ENCODE measurements around the gene TCF12.

The TCF12 gene

DNA sequence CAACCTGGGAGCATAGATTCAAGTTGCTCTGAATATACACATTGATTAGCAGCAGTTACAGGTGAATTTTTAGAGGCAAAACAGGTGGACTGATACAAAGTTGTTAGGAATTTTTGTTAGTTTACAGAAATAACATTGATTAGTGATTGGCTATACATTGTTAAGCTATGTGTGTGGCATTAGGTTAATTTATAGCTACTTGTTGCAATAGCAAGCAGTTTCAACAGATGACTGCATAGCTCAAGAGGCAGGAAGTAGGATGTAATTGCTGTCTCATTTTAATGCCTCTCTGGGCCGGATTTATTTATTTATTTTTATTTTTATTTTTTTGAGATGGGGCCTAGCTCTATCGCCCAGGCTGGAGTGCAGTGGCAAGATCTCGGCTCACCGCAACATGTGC lies 99.7 kb downstream of the TCF12 start:
- no peak for DNase-seq (ENCODE audit: low read depth)

DNA sequence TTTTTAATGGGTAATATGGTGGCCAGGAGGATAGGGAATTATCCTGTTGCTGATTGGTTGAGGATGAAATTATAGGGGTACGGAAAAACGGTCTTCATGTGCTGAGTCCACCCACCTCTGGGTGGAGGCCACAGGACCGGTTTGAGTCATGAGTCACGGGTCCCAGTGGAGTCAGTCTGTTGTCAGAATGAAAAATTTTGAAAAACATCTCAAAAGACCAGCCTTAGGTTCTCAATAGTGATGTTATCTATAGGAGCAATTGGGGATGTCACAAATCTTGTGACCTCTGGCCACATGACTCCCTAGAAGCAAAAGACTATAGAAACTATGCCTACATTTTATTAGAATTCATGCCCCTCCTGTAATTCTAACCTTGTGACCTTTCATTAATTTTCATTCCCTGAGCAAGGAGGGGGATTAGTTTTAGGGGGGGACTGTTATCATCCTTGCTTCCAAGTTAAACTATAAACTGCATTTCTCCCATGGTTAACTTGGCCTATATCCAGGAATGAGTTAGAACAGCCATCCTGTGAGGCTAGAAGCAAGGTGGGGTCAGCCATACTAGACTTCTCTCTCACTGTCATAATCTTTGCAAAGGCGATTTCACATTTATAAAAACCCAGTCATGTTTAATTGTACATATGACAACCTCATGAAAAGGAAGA lies 101.2 kb downstream of the TCF12 start:
- DNase-seq (ENCODE audit: low read depth) = no peak

DNA sequence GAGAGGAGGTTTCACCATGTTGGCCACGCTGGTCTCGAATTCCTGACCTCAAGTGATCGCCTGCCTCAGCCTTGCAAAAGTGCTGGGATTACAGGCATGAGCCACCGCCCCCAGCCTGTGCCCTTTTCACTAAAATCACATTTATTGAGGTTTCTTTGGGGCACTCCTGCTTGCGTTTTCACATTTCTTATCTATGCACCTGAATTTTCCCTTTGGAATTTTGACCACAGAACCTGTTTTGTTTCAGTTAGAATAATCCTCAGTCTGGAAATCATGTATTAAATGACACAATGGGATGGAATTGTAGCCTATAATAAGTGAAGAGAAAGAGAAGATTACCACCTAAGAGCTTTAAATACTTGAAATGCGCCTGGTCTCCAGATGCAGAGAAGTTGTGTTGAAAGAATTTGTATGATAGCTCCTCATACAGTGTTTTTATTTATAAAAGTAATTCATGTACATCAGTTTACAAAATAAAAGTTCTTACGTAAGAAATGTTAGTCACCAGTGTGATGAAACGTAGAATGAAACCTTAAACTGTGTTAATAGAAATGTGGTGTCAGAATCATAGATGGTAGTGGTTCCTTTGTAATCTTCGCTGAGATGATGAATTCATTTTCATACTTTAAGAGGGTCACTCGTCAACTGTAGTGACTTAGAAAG lies 107.0 kb downstream of the TCF12 start:
- no peak for DNase-seq (ENCODE audit: low read depth)

DNA sequence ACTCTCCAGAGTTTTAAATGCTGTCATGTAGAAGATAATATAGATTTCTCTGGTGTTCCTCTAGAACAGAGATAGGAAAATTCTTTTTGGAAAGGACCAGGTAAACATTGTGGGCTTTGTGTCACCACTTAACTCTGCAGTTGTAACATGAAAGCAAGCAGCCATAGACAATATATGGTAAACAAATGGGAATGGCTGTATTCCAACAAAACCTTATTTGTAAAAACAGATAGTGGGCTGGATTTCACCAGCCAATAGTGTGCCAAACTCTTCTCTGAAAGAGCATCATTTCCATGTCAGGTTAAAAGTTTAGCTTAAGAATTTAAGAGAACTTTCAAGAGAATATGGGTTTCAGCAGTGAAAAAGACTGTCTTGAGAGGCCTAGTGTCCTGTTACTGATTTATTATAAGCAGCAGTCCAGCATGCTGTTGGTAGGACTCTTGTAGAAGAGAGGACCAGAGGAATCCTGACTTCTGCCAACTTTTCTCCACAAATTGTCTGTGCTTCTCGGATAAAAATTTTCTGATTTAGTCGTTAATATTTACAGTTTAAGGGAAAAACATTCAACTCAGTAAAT lies 107.7 kb downstream of the TCF12 start:
- no peak for DNase-seq (ENCODE audit: low read depth)

DNA sequence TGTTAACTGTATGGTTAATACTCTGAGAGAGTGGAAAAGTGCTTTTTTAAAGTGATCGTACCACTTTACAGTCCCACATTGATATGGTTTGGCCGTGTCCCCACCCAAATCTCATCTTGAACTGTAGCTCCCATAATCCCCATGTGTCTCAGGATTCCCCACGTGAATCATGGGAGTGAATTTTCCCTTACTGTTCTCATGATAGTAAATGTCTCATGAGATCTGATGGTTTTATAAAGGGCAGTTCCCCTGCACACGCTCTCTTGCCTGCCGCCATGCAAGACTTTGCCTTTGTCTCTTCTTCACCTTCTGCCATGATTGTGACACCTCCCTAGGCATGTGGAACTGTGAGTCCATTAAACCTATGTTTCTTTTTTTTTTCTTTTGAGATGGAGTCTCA lies 109.2 kb downstream of the TCF12 start:
- no peak for DNase-seq (ENCODE audit: low read depth)

DNA sequence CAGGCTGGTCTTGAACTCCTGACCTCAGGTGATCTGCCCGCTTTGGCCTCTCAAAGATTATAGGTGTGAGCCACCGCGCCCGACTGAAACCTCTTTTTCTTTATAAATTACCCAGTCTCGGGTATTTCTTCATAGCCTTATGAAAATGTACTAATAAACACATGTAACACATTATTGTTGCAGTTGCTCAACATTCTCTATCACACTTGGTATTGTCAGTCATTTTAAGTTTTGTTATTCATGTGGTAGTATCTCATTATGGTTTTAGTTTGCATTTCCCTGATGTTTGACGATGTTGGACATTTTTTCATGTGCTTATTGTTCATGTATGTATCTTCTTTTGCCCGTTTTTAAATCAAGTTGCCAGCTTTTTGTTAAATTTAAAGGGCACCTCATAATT lies 109.7 kb downstream of the TCF12 start:
- DNase-seq (ENCODE audit: low read depth) = no peak

DNA sequence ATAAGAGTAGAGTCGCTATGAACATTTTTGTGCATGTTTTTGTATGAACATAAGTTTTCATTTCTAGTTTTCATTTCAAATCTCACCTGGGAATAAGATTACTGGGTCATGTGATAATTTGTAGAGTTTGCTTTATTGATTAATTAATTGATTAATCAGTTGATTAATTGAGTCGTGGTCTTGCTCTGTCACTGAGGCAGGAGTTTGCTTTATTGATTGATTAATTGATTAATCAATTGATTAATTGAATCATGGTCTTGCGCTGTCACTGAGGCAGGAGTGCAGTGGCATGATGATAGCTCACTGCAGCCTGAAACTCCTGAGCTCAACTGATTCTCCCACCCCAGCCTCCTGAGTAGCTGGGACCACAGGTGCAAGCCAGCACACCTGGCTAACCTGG lies 111.6 kb downstream of the TCF12 start:
- no peak for DNase-seq (ENCODE audit: low read depth)

DNA sequence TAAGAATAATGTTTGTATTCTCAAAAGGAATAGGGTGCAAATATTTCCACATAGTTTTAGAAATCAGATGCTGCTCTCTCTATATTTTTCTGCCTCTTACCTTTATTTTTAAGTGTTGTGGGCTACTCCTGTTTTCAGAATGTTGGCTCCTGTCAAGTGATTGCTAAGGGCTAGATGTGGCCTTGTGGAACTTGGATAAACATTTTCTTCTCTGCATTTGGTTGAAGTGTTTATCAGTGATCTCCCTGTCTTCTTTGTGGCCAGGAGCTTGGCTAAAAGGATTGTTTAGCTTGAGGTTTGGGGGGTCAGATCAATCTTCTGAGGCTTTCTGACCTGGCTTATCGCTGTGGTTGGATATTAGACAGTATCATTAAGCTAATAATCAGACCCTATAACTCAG lies 112.6 kb downstream of the TCF12 start:
- no peak for DNase-seq (ENCODE audit: low read depth)

DNA sequence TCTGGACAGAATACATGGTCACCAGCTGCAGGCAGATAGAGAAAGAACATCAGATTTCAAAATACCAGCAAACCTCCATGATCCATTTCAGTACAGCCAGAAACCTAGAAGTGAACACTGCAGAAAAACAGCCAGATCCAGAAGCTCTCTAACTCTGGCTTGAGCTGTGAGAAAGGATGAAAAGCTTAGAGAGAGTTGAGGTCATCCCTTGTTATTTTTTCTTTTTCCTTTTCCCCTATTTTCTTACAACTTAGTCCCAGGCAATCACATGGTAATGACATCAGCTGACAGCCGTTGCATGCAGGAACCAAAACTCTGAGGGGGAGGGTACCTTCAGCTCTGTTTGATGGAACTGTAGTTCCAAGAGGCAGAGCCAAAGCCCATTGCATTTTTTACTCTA lies 113.2 kb downstream of the TCF12 start:
- DNase-seq (ENCODE audit: low read depth) = no peak

DNA sequence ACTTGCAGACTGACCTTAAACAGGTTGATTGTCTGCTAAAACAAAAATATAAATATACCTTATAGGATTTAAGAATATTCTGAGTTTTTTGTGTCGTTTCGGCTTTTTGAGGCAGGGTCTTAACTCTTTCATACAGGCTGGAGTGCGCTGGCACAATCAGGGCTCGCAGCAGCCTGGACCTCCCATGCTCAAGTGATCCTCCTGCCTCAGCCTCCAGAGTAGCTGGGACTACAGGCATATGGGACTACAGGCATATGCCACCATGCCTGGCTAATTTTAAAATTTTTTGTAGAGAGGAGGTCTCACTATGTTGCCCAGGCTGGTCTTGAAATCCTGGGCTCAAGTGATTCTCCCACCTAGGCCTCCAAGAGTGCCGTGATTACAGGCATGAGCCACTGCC lies 113.9 kb downstream of the TCF12 start:
- DNase-seq (ENCODE audit: low read depth) = no peak

DNA sequence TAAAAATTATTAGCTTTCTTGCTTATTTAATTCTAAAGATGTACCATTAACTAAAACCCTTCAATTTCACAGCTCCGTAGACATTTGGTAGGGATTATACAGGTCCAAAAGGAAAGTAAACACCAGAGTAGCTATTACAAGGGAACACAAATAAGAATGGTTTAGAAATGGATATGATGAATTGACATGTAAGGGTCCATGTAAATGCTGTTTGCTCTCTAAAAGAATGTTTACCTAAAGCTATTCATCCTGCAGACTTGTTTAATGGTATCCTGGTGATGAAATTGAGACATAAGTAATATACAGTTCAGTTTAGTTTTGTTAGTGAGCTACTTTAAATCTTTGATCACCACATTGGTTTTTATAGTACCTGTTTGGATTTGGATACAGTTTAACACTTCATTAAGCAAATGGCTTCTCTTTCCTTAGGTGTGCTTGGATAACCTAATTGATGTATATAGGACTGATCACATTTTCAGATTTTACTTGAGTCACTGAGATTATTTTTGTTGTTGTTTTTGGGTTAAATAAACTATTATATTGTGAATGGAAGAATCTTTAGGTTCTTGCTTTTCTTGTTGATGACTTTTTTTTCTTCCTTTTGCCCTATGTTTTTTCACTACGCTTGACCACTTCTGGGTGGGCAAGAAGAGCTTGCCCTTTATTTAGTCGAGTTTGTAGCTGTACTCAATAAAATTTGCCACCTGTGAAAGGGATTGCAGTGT lies 115.4 kb downstream of the TCF12 start:
- DNase-seq (ENCODE audit: low read depth) = no peak

DNA sequence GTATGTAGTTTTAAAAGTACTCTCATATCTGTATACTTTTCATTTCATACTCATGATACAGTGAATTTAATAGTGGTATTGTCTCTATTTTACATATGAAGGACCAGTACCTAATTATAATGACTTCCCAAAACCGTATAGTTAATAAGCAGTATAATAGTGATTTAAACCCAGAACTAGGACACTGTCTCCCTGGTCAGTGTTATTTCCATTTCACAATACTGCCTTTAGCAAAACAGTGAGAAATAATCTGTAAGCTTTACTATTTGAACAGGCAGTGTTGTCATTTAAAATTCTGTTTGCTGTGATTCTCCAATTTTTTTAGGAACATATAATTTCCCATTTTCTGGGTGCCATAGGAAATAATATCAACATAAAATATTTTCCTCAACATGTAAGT lies 116.2 kb downstream of the TCF12 start:
- no peak for DNase-seq (ENCODE audit: low read depth)

DNA sequence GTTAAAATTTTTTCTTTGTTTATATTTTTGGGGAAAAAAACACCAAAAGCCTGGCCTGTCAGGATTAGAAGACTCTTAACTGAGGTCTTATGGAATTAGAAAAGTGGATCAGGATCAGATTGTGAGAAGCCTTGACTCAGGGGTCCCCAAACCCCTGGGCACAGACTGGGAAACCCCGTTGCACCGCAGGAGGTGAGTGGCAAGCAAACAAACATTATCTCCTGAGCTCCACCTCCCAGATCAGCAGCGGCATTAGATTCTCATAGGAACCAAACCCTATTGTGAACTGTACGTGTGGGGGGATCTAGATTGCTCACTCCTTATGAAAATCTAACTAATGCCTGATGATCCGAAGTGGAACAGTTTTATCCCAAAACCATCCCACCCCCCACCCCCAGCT lies 117.2 kb downstream of the TCF12 start:
- no peak for DNase-seq (ENCODE audit: low read depth)

DNA sequence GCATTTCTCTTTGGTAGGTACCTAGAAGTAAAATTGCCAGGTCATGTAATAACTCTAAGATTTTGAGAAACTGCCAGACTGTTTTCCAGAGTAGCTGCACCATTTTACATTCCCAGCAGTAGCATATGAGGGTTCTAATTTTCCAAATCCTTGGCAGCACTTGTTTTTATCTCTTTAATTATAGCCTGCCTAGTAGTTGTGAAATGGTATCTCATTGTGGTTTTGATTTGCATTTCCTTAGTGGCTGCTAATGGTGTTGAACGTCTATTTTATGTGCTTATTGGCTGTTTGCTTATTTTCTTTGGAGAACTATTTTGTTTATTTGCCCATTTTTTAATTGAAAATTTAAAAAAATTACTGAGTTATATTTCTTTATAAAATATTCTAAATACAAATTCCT lies 117.9 kb downstream of the TCF12 start:
- no peak for DNase-seq (ENCODE audit: low read depth)

DNA sequence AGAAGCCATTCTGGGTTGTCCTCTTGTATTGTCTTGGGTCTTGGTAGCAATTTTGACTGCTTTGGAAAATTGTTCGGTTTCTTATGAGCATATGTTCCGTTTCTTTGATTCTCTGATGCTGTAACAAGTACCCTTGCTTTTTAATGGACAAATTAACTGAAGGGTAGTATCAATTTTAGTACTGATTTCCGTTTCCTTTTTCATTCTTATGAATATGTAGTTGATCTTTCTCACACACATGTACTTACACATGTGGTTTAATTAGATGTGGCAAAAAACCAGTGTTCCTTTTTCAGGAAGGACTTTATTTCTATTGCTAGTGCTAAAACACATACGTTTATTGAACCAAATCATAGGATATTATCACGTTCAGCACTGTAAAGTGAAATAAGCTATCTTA lies 119.1 kb downstream of the TCF12 start:
- DNase-seq (ENCODE audit: low read depth) = no peak

DNA sequence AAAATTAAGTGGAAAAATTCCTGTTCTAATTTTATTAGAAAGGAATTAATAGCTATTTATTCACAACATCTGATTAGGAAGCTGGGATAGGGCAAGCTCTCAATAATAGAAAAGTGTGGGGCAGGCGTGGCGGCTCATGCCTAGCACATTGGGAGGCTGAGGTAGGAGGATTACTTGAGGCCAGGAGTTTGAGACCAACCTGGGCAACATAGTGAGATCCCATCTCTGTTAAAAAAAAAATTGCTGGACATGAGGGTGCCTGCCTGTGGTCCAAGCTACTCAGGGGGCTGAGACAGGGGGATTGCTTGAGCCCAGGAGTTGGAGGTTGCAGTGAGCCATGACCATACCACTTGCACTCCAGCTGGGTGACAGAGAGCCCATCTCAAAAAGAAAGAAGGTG lies 119.6 kb downstream of the TCF12 start:
- no peak for DNase-seq (ENCODE audit: low read depth)

DNA sequence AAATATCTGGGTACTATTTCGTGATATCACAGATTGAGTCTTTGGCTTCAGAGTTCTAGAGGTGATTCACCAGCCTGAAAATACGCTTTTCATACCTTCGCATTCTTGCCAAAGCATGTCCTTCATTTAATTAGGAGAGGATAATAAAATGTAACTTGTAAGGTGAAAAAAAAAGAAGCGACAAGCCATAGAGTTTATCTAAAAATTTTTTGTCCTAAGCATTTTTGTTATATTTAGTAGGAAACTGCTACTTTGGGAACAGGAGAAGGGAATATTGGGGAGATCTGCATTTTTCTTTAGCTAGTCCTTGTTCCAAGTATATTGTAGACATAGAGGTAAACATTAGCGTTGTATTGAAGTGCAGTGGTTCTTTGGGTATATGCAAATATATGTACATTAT lies 120.1 kb downstream of the TCF12 start:
- no peak for DNase-seq (ENCODE audit: low read depth)

DNA sequence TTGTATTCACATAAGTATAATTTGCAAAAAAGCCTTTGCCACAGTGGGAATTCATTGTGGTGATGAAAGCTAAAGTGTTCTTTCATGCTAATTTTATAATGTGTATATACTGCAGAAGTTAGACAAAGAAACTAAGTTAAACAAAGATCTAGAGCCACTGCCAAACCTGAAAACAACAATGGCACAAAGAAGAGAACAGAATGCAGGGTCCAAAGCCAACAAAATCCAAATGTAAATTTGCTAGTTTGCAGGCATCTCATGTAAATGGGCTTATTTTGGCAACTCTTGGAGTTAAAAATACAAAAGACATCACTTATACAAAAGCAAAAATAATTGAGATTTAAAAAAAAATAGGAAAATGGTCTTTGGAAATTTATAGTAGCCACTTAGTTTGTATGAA lies 123.0 kb downstream of the TCF12 start:
- DNase-seq (ENCODE audit: low read depth) = no peak

DNA sequence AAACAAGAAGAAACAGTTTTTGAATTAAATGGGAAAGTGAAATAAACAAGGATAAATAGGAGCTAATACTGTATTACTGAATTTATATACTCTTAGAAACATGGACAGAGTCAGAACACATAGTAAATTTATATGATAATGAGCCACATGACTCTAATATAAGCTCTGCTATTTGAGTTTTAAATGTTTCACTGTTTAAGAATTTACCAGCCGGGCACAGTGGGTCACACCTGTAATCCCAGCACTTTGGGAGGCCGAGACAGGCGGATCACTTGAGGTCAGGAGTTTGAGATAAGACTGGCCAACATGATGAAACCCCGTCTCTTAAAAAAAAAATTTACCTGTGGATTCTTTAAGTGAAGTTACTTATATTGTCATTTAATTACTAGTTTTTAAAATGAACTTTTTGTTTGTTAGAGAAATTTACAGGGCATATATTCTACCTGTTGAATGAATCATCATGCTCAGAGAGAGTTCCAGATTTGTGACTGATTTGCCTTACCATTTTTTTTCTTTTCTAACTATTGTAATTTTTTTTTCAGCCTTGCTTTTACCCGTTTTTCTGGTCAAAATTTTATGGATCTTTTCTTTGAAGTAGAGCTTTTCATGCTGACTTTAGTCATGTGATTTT lies 125.7 kb downstream of the TCF12 start:
- no peak for DNase-seq (ENCODE audit: low read depth)

DNA sequence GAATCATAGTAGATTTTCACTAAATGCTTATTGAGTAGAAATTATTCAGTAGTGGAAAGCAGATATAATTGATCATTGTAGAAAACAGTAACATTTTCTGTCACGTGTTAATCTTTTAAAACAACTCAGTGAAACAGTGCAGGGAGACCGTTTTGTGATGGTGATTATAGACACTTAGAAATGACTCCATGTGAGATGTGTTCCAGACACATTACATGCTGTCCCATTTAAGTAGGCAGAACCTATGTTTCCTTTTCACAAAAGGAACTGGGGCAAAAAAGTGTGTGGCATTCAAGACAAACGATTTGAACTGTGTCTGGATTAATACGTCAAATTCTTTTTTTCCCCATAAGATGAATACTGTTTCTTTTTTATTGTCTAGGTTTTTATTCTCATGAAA lies 126.5 kb downstream of the TCF12 start:
- no peak for DNase-seq (ENCODE audit: low read depth)

DNA sequence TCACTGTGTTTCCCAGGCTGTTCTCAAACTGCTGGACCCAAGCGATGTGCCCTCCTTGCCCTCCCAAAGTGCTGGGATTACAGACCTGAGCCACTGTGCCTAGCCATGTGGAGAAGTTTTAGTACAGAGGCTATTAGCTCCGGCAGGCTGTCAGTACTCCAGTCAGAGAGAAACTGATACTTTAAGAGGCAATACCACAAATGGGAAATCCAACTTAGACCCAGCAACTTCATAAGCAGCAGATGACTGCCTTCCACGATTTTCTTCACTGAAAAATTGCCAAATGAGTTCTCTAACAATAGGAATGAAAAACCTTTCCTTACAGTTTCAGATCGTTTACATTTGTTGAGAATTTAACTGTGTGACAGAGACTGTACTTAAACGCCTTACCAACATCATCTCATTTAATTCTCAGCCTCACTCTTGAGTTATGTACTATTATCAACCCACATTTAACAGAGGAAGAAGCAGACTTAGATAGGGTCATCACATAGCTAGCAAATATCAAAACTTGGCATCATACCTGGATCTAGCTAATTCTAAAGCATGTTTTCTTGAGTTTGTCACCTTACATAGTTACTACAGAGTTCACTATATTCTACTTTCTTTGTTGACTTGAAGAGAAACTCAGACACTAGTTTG lies 127.4 kb downstream of the TCF12 start:
- no peak for DNase-seq (ENCODE audit: low read depth)

DNA sequence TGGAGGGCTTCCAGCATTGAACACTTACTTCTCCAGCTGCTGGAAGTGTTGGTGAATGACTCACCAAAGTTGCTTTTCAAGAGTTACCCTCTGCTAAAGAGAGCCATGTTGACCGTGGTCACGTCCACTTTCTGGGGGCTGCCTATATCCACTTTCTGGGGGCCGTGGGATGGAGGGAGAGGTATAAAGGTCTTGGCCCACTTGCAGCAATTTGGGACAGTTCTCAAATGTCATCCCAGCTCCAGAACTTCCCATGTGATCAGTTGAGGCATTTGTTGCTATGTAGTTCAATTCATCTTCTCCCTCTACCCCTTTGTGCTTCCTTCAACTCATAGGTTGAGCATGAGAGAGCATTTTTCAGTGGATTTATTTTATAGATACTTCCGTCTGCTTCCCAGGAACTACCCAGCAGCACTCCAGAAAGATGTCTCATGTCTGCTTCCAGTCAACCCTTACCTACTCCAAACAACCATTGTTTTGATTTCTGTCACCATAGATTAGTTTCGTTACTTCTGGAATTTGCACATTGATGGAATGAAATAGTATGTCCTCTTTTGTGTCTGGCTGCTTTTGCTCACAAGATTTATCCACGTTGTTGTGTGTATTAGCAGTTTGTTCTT lies 130.6 kb downstream of the TCF12 start:
- no peak for DNase-seq (ENCODE audit: low read depth)
